GM03348 (cell line): ENCODE data around the gene PAQR4.
"Not testable (repeated sequence)": the region's sequence is repeated elsewhere in the genome, so short reads cannot be mapped to it uniquely, and the experiment has no call there.

Experiments
- DNase-seq: peaks from one replicate; pipeline ENCODE4 v3.0.0; 2012; ENCODE audit warnings: low spot score

The PAQR4 gene

DNA sequence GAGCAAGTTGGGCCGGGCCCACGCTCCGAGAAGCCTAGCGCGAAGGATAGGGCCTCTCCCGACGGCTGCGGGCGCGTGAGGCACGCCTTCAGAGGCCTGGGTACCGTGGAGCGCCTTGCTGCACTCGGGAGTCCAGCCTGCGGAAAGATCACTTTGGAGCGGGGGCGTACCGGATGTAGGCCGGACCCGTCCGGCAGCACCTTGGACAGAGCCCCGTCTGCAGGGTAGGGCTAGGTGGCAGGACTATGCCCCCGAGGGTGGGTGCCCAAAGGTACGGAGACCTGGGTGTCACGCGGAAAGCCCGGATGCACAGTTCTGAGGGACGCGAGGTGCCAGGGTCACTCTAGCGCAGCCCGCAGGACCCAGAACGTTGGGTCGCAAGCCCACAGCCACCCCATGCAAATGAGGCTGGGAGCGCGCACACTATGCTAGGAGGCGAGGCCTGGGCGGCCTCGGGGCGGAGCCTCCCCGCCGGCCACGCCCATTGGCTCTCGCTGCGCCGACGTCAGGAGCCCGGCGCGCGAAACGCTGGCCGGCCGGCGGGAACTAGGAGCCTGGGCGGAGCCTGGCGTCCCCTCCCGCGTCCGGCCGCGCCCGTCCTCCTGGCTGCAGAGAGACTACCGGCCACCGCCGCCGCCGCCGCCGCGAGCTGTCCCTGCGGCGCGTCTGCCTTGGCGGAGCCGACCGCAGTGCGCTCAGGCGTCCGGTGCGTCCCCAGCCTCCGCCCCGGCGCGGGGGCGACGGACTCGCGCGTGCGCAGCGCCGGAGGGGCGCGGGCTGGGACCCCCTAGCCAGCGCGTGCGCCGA, at the start of gene PAQR4:
Gene PAQR4 (plus strand): TSS at position 611 of the 807 bp plus-strand sequence. CDS start 327 bp downstream, outside the sequence.
- DNase-seq = peak; percentile 97

DNA sequence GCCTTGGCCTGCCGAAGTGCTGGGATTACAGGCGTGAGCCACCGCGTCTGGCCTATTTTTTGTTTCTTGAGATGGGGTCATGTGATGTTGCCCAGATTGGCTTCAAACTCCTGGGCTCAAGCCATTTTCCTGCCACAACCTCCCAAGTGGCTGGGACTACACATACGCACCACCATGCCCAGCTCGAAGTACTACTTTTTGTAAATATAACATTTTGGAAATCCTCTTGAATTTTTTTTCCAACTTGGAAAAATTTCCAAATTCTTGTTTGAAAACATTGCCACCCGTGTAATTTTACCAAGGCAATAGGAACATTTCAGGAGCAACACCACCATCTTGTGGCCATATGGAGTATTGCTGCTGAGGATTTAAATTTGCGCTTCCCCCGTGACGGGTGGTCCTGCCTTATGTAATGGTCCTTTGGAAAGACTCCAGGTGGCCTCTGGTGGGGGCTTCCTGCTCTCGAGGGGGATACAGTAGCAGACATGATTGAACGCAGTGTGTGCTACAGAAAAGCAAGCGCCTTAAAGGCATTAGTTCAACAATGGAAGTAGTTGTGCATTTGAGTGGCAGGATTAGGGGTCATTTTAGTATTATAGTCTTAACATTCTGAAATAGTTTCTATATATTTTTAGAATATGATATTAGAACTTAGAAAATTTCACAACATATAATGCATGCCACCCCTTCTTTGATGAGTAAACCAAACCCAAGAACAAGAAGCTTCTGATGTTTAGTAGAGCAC, 49.5 kb upstream of the PAQR4 start:
- DNase-seq = peak; percentile 79

DNA sequence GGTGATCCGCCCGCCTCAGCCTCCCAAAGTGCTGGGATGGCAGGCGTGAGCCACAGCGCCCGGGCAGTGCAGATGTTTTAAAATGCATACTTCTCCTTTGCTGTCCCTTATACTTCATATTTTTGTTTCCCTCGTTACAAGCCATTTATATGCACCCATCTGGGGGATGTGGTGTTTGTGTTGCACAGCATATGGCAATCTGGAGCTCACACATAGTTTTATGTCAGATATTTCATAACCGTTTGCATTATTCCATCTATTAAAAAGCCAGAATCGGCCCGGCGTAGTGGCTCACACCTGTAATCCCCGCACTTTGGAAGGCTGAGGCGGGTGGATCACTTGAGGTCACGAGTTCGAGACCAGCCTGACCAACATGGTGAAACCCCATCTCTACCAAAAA, 45.7 kb upstream of the PAQR4 start:
- no peak for DNase-seq

DNA sequence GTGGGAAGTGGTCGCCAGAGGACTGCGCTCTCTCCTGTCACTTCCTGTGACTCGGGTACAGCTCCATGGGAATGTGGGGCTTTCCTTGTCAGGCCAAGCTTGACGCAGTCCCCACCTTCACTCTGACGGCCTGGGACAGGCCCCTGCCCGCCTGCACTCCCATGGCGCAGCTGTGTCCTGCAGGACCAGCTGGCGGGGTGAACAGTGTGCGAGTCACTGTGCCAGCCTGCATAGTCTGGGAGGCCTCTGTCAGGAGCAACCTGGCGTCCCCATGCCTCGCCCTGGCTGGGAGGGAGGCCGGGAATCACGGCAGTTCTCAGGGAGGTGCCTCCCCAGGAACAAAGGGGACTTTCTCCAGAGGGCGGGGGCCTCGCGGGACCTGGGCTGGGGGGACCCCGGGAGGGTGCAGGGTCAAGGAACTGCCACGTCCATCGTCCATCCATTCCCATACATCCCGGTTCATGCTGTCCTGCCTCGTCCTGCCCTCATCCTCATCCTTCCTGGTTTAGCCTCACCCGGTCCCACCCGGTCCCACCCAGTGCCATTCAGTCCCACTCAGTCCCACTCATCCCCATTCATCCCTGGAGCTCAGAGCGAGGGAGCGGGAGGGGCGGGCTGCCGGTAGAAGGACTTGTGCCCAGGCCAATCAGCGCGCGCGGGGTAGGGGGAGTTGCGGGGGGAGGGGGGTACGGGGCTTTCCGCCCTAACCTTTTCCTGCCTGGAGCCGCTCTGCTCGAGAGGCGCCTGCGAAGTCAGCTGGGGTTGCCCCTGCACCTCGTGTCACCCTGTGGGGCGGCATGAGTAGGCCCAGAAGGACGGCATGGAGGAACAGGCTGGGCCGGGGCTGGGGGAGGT, 44.0 kb upstream of the PAQR4 start:
- no peak for DNase-seq

DNA sequence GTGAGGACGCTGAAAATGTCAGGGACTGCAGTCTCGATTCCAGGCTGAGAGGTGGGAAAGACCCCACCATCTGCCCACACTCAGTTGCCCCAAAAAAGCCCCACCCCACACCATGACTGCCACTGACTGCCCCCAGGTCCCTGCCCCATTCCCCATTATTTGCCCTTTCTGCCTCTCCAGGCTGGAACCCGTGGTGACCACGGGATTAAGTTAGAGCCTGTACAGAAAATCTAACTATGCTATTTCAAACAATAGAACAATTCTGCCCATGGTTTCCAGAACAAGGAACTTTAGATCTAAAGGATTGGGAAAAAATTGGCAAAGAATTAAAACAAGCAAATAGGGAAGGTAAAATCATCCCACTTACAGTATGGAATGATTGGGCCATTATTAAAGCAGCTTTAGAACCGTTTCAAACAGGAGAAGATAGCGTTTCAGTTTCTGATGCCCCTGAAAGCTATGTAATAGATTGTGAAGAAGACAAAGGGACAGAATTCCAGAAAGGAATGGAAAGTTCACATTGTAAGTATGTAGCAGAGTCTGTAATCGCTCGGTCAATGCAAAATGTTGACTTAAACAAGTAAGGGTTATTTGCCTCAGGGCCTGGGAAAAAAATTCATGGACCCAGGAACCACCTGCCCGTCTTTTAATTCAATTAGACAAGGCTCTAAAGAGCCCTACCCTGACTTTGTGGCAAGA, 43.0 kb upstream of the PAQR4 start:
- DNase-seq = no peak

DNA sequence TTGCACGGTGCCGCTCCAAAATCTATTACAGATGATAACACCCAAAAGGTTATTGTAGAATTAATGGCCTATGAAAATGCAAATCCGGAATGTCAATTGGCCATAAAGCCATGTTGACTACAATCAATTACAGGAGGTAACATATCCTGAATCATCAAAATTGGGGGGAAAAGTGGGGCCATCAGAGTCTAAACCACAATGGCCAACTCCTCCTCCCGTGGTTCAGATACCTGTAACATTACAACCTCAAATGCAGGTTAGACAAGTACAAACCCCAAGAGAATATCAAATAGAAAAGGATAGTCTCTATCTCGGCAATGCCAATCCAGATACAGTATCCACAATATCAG, 42.5 kb upstream of the PAQR4 start:
- no peak for DNase-seq

DNA sequence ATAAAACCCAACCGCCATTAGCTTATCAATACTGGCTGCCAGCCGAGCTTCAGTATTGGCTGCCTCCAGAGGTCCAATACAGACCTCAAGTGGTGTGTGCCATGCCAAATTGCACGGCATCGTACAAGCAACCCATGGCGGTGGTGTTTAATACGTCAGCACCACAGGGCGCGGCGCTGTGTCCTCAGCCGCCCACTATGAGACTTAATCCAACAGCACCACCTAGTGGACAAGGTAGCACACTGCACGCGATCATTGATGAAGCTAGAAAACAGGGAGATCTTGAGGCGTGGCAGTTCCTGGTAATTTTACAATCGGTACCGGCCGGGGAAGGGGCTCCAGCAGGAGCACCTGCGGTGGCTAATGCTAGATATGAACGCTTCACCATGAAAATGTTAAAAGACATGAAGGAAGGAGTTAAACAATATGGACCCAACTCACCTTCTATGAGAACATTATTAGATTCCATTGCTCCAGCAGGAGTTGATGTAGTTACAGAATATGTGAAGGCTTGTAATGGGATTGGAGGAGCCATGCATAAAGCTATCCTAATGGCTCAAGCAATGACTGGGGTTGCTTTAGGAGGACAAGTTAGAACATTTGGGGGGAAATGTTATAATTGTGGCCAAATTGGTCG, 42.0 kb upstream of the PAQR4 start:
- DNase-seq = peak; percentile 85

DNA sequence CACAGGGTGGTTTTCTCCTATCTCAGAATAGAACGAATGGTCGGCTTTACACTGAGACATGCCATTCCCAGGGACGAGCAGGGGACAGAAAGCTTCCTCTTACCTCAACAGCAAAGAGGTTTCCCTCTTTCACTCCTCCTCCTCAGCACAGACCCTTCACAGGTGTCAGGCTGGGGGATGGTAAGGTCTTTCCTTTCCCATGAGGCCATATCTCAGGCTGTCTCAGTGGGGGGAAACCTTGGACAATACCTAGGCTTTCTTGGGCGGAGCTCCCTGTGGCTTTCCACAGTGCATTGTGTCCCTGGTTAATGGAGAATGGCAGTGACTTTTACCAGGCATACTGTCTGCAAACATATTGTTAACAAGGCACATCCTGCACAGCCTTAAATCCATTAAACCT, 41.0 kb upstream of the PAQR4 start:
- not testable (repeated sequence) for DNase-seq

DNA sequence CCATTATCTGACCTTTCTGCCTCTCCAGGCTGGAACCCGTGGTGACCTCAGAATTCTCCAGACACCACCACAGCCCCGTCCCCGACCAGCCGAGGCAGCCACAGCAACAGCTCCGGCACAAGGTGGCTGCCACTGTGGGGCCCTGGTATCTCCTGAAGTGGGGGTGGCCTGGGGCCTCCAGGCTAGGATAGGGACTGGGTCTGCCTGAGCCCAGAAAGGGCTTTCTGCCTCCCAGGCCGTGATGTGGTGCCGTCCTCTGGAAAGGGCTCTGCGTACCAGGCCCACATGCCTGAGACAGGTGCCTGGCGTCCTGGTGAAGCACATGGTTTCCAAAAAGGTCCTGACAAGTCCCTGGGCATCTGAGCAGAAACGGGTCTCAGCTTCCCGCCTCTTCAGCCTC, 40.4 kb upstream of the PAQR4 start:
- DNase-seq = no peak

DNA sequence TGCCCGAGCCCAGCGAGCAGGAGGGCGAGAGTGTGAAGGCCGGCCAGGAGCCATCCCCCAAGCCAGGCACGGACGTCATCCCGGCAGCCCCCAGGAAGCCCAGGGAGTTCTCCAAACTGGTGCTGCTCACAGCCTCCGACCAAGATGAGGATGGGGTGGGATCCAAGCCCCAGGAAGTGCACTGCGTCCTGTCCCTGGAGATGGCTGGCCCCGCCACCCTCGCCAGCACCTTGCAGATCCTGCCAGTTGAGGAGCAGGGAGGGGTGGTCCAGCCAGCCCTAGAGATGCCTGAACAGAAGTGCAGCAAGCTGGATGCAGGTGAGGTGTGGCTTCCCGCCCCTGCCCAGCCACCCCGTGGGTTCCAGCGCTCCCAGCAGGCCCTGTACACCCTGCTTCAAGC, 39.5 kb upstream of the PAQR4 start:
- DNase-seq = no peak

DNA sequence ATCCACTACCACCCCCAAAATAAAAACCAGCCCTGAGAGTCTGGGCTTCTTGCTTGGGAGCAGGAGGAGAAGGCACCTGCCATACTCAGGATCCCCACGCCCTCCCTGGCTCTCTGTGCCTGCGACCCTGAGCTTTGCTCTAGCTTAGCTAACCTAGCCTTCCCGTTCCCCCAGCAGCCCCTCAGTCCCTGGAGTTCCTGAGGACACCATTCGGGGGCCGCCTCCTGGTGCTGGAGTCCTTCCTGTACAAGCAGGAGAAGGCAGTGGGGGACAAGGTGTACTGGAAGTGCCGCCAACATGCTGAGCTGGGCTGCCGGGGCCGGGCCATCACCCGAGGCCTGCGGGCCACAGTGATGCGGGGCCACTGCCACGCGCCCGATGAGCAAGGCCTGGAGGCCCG, 38.9 kb upstream of the PAQR4 start:
- no peak for DNase-seq

DNA sequence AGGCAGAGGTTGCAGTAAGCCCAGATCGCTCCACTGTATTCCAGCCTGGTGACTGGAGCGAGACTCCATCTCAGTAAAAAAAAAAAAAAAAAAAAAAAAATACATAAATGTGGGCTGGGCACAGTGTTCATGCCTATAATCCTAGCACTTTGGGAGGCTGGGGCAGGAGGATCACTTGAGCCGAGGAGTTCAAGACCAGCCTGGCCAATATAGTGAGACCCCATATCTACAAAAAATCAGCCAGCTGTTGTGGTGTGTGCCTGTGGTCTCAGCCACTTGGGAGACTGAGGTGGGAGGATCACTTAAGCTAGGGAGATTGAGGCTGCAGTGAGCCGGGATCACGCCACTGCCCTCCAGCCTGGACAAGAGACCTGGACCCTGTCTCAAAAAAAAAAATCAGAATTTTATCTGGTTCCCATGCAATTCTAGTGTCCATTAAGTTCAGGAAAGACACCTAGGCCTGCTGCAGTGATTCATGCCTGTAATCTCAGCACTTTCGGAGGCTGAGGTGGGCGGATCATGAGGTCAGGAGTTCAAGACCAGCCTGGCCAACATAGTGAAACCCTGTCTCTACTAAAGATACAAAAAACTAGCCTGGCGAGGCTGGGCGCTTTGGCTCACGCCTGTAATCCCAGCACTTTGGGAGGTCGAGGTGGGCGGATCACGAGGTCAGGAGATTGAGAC, 37.8 kb upstream of the PAQR4 start:
- DNase-seq = not testable (repeated sequence)

DNA sequence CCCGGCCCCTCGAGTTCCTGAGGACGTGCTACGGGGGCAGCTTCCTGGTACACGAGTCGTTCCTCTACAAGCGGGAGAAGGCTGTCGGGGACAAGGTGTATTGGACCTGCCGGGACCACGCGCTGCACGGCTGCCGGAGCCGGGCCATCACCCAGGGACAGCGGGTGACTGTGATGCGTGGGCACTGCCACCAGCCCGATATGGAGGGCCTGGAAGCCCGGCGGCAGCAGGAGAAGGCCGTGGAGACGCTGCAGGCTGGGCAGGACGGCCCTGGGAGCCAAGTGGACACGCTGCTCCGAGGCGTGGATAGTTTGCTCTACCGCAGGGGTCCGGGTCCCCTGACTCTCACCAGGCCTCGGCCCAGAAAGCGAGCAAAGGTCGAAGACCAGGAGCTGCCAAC, 36.0 kb upstream of the PAQR4 start:
- no peak for DNase-seq

DNA sequence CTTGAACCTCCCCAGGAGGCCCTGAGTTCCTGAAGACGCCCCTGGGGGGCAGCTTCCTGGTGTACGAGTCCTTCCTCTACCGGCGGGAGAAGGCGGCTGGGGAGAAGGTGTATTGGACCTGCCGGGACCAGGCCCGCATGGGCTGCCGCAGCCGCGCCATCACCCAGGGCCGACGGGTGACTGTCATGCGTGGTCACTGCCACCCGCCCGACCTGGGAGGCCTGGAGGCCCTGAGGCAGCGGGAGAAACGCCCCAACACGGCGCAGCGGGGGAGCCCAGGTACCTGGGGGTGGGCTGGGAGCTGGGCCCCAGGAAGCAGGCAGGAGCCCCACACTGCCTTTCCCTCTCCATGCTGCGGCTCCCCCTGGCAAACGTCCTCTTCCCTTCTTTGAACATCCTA, 35.4 kb upstream of the PAQR4 start:
- DNase-seq = no peak

DNA sequence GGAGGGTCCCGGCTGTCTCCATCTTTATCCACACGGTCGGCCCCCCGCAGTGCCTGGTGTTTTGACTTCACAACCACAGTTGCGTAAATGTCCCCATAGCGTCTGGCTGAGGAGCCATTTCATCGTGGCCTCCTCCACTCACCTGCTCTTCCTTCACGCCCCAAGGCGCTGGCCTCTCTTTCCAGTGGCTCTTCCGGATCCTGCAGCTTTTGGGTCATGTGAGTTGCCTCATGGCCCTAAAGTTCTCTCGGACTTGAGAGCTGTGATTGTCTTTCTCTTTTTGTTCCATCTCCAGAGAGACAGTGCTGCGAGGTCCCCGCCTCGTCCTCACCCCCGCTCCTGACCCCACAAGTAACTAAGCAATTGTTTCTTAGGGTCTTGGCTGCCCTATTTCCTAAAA, 34.7 kb upstream of the PAQR4 start:
- DNase-seq = no peak

DNA sequence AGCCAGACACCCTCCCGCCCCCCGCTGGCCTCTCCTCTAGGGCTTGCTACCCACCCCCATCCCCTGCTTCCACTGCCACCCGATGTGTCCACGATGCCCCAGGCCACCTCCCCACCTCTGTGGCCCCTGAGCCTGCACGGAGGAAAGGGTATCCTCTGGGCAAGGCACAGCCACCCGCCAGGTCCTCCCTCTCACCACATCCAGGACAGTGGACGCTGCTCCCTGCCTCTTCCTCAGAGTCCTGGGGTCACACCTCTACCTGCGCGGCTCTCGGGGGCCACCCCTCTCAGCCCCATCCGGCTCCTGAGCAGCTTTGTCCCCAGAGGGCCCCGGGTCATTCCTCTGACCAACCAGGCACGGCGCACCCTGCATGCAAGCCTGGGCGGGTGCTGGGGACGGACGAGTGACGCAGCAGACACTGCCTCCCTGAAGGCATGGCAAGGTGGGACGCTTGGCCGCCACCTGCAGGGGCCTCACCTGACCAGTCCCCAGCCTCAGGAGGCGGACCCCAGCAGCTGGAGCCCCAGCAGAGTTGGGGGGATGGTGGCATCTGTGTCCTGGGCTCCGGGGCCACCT, 32.6 kb upstream of the PAQR4 start:
- DNase-seq = no peak

DNA sequence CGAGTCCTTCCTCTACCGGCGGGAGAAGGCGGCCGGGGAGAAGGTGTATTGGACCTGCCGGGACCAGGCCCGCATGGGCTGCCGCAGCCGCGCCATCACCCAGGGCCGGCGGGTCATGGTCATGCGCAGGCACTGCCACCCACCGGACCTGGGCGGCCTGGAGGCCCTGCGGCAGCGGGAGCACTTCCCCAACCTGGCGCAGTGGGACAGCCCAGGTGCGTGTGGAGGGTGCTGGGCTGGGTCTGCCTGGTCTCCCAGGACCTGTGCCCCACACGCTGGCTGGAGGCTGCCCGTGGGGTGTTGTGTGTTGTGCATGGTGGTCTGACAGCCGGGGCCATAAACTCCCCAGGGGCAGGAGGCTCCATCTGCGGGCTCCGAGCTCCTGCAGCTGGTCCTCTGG, 32.0 kb upstream of the PAQR4 start:
- DNase-seq = peak; percentile 1

DNA sequence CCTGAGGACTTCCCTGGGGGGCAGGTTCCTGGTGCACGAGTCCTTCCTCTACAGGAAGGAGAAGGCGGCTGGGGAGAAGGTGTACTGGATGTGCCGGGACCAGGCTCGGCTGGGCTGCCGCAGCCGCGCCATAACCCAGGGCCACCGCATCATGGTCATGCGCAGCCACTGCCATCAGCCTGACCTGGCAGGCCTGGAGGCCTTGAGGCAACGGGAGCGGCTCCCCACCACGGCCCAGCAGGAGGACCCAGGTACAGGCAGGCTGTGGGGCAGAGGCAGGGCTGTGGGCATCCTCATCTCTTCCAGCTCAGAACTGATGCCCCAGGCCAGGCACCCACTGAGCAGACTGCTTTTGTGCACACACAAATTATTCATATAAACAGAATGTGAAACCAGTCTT, 30.9 kb upstream of the PAQR4 start:
- DNase-seq = no peak

DNA sequence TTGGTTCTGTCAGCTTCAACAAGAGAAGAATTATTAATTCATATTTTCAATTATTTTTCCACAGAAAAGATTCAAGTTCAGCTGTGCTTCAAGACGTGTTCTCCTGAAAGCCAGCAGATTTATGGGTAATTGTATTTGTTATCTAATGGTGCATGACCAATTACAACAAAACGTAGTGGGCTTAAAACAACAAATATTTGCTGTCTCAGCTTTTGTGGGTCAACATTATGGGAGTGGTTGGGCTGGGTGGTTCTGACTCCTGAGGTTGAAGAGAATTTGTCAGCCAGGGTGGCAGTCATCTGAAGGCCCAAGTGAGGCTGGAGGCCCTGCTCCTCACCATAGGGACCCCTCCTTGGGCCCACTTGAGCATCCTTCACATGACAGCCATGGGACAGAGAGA, 29.2 kb upstream of the PAQR4 start:
- DNase-seq = no peak

DNA sequence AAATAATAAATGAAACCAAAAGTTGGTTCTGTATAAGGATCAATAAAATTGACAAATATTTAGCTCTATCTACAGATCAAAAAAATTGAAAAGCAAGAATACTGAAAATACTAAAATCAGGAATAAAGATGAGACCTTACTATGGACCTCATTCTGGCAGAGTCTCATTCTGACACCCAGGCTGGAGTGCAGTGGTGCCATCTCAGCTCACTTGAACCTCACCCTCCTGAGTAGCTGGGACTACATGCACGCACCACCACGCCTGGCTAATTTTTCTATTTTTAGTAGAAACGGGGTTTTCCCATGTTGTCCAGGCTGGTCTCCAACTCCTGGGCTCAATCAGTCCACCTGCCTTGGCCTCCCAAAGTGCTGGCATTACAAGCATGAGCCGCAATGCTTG, 27.1 kb upstream of the PAQR4 start:
- DNase-seq = no peak

DNA sequence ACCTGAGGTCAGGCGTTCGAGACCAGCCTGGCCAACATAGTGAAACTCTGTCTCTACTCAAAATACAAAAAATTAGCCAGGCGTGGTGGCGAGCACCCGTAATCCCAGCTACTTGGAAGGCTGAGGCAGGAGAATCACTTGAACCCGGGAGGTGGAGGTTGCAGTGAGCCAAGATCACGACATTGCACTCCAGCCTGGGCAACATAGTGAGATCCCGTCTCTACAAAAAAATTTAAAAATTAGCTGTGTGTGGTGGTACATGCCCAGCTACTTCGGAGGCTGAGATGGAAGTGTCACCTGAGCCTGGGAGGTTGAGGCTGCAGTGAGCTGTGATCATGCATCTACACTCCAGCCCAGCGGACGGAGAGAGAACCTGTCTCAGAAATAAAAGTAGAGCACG, 25.4 kb upstream of the PAQR4 start:
- DNase-seq = not testable (repeated sequence)
